GM12878 (cell line): ENCODE data around the gene GBP5. TPM values are rescaled to one million over a fixed set of nuclear protein-coding genes. Genes with fewer than 3 reads are reported as not detected.
A peak's percentile ranks its signal among the peaks of the same experiment; 100 is the strongest.

Source experiments
- ATAC-seq: fragments of 200-7000 bp; cut with Tn5 transposase; 3 replicates; pipeline ENCODE4 v1.9.1; 2020; ENCODE audit warnings: mild to moderate bottlenecking, moderate library complexity
- BruUV-seq: library from RNA; stranded (reverse); fragments of 400-500 nt; replicated peaks from 2 replicates; lab custom pipeline; 2021; lab: Mats Ljungman, UMichigan
- CTCF ChIA-PET: fragments of 300-600 bp; sonication (Branson Sonifier 250); formaldehyde crosslinking; extraction: SDS; loops from one replicate; lab custom pipeline; 2021; ENCODE audit warnings: inconsistent platforms; lab: Yijun Ruan, JAX
- POLR2A ChIA-PET: fragments of 350-600 bp; formaldehyde crosslinking; extraction: SDS; loops from one replicate; lab custom pipeline; 2021; ENCODE audit warnings: inconsistent platforms; lab: Charles Lee
- RAD21 ChIA-PET: fragments of 300-600 bp; sonication (Branson Sonifier 250); formaldehyde crosslinking; loops from one replicate; lab custom pipeline; 2023; ENCODE audit warnings: antibody characterized with exemption; ENCODE audit not compliant: unreplicated experiment; lab: Charles Lee
- SMC1A ChIA-PET: fragments of 300-600 bp; sonication (Branson Sonifier 250); formaldehyde crosslinking; loops from one replicate; lab custom pipeline; 2023; ENCODE audit not compliant: unreplicated experiment, uncharacterized antibody; lab: Charles Lee
- DNase-seq: peaks from one replicate; pipeline ENCODE4 v3.0.0-alpha.2; 2011; ENCODE audit warnings: low read depth, low spot score
- FAIRE-seq: peaks from 3 replicates; lab custom pipeline; 2011; peaks lifted over from hg19 to GRCh38; lab: Jason Lieb, UNC
- H2AFZ ChIP-seq: 2 replicates; pipeline ENCODE4 v1.6.0; 2011; ENCODE audit warnings: low read depth, low read length, control low read depth; ENCODE audit not compliant: control insufficient read depth
- H3K27ac ChIP-seq: 2 replicates; pipeline ENCODE4 v1.5.1; 2011; ENCODE audit warnings: control low read depth; ENCODE audit not compliant: control insufficient read depth, insufficient read depth
- H3K27me3 ChIP-seq, 2 experiments: replicated peaks in 1 of 2; 2 replicates each; pipeline versions ENCODE4 v1.6.0 to v1.6.1; 2011; ENCODE audit warnings: low read length in 1 of 2; ENCODE audit not compliant: control insufficient read depth in 2 of 2, insufficient read depth in 2 of 2
- H3K36me3 ChIP-seq, 2 experiments: 2 replicates each; pipeline ENCODE4 v1.5.1; 2011; ENCODE audit warnings: low read length in 1 of 2; ENCODE audit not compliant: control insufficient read depth in 2 of 2, insufficient read depth in 2 of 2
- H3K4me1 ChIP-seq: 2 replicates; pipeline ENCODE4 v1.6.1; 2011; ENCODE audit warnings: mild to moderate bottlenecking, low read length, moderate library complexity, mixed read lengths; ENCODE audit not compliant: control insufficient read depth, insufficient read depth
- H3K4me2 ChIP-seq: 2 replicates; pipeline ENCODE4 v1.6.0; 2011; ENCODE audit warnings: control low read depth; ENCODE audit not compliant: control insufficient read depth, insufficient read depth
- H3K4me3 ChIP-seq: fragments of 200-600 bp; sonication (generic); 2 replicates; pipeline ENCODE4 v1.5.1; 2016
- H3K79me2 ChIP-seq: 2 replicates; pipeline ENCODE4 v1.6.0; 2011; ENCODE audit warnings: low read length; ENCODE audit not compliant: control insufficient read depth, insufficient read depth
- H3K9ac ChIP-seq: 2 replicates; pipeline ENCODE4 v1.8.0; 2011; ENCODE audit warnings: low read length, control low read depth, mixed read lengths; ENCODE audit not compliant: control insufficient read depth, insufficient read depth
- H3K9me3 ChIP-seq: replicated peaks from 3 replicates; pipeline ENCODE4 v1.5.1; 2011; ENCODE audit warnings: mild to moderate bottlenecking, low read length; ENCODE audit not compliant: control insufficient read depth, insufficient read depth
- H4K20me1 ChIP-seq: 2 replicates; pipeline ENCODE4 v1.6.0; 2011; ENCODE audit not compliant: control insufficient read depth, insufficient read depth
- BCL11A ChIP-seq: IDR thresholded peaks from 2 replicates; pipeline ENCODE4 v1.6.1; 2011; ENCODE audit warnings: low read depth, low read length
- CHD4 ChIP-seq: fragments of 200-600 bp; sonication (generic); IDR thresholded peaks from 2 replicates; pipeline ENCODE4 v1.6.1; 2016; ENCODE audit warnings: mild to moderate bottlenecking
- FOS ChIP-seq: IDR thresholded peaks from 3 replicates; pipeline ENCODE4 v1.6.1; 2011; ENCODE audit warnings: borderline replicate concordance; ENCODE audit not compliant: insufficient read length; ENCODE audit errors: extremely low read depth
- IKZF2 ChIP-seq, 2 experiments: fragments of 450-650 bp; IDR thresholded peaks; 2 replicates each; pipeline ENCODE4 v1.6.1; 2017; ENCODE audit warnings: mild to moderate bottlenecking in 2 of 2, moderate library complexity in 2 of 2
- MTA3 ChIP-seq: IDR thresholded peaks from 2 replicates; pipeline ENCODE4 v1.6.1; 2012; ENCODE audit warnings: low read length, inconsistent platforms, borderline replicate concordance
- RAD21 ChIP-seq: IDR thresholded peaks from 2 replicates; pipeline ENCODE4 v1.6.1; 2011; ENCODE audit warnings: mild to moderate bottlenecking, low read depth, low read length, moderate library complexity; ENCODE audit not compliant: insufficient read depth
- SREBF1 ChIP-seq: IDR thresholded peaks from 2 replicates; pipeline ENCODE4 v1.6.1; 2012; ENCODE audit warnings: mild to moderate bottlenecking, low read length
- YBX1 ChIP-seq: fragments of 450-650 bp; IDR thresholded peaks from 2 replicates; pipeline ENCODE4 v1.6.1; 2016; ENCODE audit warnings: antibody characterized with exemption
- in situ Hi-C: fragments of 300-500 bp; cut with MboI; formaldehyde crosslinking; loops from 9 replicates; pipeline ENCODE4 v1.14.3; 2018; ENCODE audit warnings: mixed read lengths
- intact Hi-C: fragments of 100-400 bp; cut with micrococcal nuclease; formaldehyde crosslinking; loops from one replicate; pipeline ENCODE4 v1.14.2; 2022; ENCODE audit not compliant: unreplicated experiment
- polyA plus RNA-seq, 11 experiments: library from polyadenylated mRNA; depleted of rRNA in 4 of 11; unstranded in 6 of 11; stranded (reverse) in 5 of 11; fragments of >200 nt; fragmentation: Nextera tagmentation in 4 of 11; fragmentation: Illumina TruSeq in 1 of 11; extraction: Ambion mirVana in 4 of 11; extraction: Trizol in 1 of 11; gene quantifications; 1 replicate in 1 of 11; 2 replicates in 10 of 11; pipeline versions ENCODE4 v1.2.1 to v1.2.3, GENCODE V29; 2011 to 2016; ENCODE audit warnings: inconsistent platforms in 2 of 11, missing spikeins in 2 of 11, low read depth in 1 of 11
- total RNA-seq, 4 experiments: library from RNA; depleted of rRNA in 3 of 4; stranded (reverse); fragments of >200 nt in 3 of 4; fragmentation: Illumina TruSeq in 1 of 4; extraction: Trizol in 1 of 4; gene quantifications; 2 replicates each; pipeline versions ENCODE4 v1.2.1 to v1.2.3, GENCODE V29; 2013 to 2021
- TF ChIP-seq, protein P1 (sequence below): fragments of 450-650 bp; IDR thresholded peaks from 2 replicates; pipeline ENCODE4 v1.6.1; 2017; ENCODE audit warnings: low read depth, mild to moderate bottlenecking, moderate library complexity

GBP5 gene
- total and polyA plus RNA-seq, 10 of the 15 experiments (the other 5 are each of a cell fraction or from before 2014, with no cell fraction given), result 0.17 to 1.0 (median 0.42) TPM

GRCh38 chr1:89310976-89311375 is 38.3 kb upstream of the GBP5 start:
- H4K20me1 ChIP-seq, result no peaks in the 10 kb centered on the region
- ChIA-PET CTCF (interaction anchor here (1.0 to 1.5 kb wide), 7 partner anchors 21 to 328 kb away, joined by 3 to 4 read pairs (median 3); no protein-coding TSS in a partner anchor), SMC1A (interaction anchor here (0.8 to 3.0 kb wide), 12 partner anchors 10 to 300 kb away, joined by 3 to 21 read pairs (median 4); partner anchors contain the start of genes GBP1 and GBP5), POLR2A (no interaction called here), RAD21 (interaction anchor here (0.8 to 1.6 kb wide), 8 partner anchors 11 to 300 kb away, joined by 3 to 5 read pairs (median 4); partner anchors contain the start of gene GBP4)
- H3K4me2 ChIP-seq, result peak overlapping the region; percentile 3; the same call in 1 of the 2 replicates
- intact Hi-C loops (loop anchor here (5.0 kb wide), 1 partner anchor 46 kb away; no protein-coding TSS in a partner anchor), in situ Hi-C loops (no loop called here)
- H3K27me3 ChIP-seq, result no peaks in the 10 kb centered on the region
- no peaks in the 10 kb centered on the region for H3K36me3 ChIP-seq
- peaks cover 12% of the 10 kb centered on the region; the same call in 1 of the 2 replicates for H3K4me1 ChIP-seq
- no peak for DNase-seq
- peak overlapping the region; percentile 0 for H2AFZ ChIP-seq
- H3K27ac ChIP-seq, result 0 out of 2 replicates have a peak overlapping the region, but pooled peaks have one; percentile 4
- no peaks in the 10 kb centered on the region for H3K79me2 ChIP-seq
- no peak overlapping the region for H3K9ac ChIP-seq
- BruUV-seq, result no TSS peak
- peaks cover 3% of the 10 kb centered on the region; the same call in 2 of the 3 replicates for H3K9me3 ChIP-seq
- no peak for TF ChIP-seq CHD4
- TF ChIP-seq IKZF2 (IDR thresholded peaks at IDR 0.05), result no peak
- TF ChIP-seq, protein P1, sequence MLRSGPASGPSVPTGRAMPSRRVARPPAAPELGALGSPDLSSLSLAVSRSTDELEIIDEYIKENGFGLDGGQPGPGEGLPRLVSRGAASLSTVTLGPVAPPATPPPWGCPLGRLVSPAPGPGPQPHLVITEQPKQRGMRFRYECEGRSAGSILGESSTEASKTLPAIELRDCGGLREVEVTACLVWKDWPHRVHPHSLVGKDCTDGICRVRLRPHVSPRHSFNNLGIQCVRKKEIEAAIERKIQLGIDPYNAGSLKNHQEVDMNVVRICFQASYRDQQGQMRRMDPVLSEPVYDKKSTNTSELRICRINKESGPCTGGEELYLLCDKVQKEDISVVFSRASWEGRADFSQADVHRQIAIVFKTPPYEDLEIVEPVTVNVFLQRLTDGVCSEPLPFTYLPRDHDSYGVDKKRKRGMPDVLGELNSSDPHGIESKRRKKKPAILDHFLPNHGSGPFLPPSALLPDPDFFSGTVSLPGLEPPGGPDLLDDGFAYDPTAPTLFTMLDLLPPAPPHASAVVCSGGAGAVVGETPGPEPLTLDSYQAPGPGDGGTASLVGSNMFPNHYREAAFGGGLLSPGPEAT, result no peak
- TF ChIP-seq FOS, result no peak
- TF ChIP-seq YBX1, result no peak
- TF ChIP-seq SREBF1, result no peak
- TF ChIP-seq BCL11A, result no peak
- TF ChIP-seq MTA3, result no peak
- no peak for TF ChIP-seq RAD21
- TF ChIP-seq, all 136 proteins: peak for 0
- FAIRE-seq, result no peak
- ATAC-seq, result peak; percentile 31; the same call in 2 of the 3 replicates
- H3K4me3 ChIP-seq, result no peak overlapping the region
